Measurements from ENCODE around the gene GRAMD4.

GRAMD4 gene

DNA sequence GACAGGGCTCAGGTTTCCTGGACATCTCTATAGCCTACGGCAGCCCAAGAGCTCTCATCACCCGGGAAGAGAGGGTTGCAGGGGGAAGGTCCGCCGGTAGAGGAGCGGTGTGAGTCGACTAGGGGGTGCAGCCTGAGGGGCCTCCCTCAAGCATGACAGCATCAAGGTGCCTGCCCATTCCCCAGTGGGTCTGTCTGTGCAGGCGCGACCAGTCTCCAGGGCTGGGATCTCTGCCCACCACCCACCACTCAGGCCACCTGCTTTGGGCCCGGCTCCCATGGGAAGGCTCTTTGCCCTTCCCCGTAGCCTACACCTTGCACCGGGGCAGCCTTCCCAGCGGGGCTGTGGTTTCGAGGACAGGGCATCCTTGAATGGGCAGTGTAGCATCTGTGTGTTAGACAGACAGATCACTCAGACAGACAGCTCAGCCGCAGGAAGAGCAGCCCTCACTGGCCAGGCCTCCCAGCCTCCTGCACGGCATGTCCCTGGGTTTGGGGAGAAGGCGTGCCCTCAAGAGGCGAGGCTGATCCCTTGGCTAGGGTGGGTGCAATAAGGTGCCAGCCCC lies 88.7 kb downstream of the GRAMD4 start:
- no peak overlapping the region for H3K4me3 ChIP-seq (ENCODE audit: low read depth, low read length)
- TF ChIP-seq, protein P1, sequence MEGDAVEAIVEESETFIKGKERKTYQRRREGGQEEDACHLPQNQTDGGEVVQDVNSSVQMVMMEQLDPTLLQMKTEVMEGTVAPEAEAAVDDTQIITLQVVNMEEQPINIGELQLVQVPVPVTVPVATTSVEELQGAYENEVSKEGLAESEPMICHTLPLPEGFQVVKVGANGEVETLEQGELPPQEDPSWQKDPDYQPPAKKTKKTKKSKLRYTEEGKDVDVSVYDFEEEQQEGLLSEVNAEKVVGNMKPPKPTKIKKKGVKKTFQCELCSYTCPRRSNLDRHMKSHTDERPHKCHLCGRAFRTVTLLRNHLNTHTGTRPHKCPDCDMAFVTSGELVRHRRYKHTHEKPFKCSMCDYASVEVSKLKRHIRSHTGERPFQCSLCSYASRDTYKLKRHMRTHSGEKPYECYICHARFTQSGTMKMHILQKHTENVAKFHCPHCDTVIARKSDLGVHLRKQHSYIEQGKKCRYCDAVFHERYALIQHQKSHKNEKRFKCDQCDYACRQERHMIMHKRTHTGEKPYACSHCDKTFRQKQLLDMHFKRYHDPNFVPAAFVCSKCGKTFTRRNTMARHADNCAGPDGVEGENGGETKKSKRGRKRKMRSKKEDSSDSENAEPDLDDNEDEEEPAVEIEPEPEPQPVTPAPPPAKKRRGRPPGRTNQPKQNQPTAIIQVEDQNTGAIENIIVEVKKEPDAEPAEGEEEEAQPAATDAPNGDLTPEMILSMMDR (IDR thresholded peaks at IDR 0.05; ENCODE audit: low read depth, low read length), result no peak

DNA sequence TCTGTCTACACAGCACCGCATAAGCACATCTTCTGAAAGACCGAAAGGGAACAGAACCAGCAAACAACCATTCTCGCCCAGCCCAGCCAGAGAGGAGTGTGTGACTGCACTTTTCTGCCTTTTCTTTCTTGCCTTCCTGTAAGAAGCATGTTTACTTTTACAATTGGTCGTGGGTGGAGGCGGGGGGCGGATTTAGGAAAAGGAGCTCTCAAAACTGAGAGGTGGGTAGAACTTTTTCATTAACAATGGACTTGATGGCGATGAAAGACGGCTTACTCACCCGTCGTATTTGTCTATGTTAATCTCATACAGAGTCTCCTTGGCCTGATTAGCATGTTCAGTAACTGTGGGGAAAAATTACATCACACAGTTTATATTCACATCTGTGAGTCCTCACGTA lies 90.6 kb downstream of the GRAMD4 start:
- TF ChIP-seq, protein P1 (IDR thresholded peaks at IDR 0.05; ENCODE audit: low read depth, low read length), result no peak
- no peak overlapping the region for H3K4me3 ChIP-seq (ENCODE audit: low read depth, low read length)

DNA sequence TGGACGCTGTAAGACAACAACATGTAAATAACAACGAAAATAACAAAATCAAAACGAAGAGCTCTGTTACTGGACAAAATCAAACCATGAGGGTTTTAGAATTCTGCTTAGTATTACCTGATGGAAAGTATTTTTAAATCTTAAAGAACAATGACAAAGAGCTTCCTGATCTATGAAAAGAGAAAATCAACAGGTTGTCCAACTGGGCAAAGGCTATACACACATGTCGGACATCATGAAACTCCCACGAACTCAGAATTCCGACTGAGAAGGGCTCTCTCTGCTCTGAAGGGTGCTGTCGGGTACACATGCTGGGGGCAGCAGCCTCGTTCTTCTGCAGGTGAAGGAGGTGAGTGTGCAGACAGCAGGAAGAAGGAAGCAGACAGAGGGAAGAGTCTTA lies 92.1 kb downstream of the GRAMD4 start:
- no peak overlapping the region for H3K4me3 ChIP-seq (ENCODE audit: low read depth, low read length)
- TF ChIP-seq, protein P1 (IDR thresholded peaks at IDR 0.05; ENCODE audit: low read depth, low read length), result no peak

DNA sequence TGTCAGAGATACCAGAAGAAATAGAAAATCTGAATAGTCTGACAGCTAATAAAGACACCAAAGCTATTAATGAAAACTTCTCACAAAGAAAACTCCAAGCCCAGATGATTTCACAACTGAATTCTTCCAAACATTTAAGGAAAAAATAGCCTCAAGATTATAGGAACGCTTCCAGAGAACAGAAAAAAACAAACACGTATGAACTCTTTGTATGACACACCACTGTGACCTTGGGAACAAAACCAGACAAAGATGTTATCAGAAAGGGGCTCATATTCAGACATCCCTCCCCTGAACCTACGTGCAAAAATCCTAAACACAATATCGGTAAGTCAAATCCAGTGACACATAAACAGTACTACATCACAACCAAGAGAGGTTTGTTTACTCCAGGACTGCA lies 94.4 kb downstream of the GRAMD4 start:
- TF ChIP-seq, protein P1 (IDR thresholded peaks at IDR 0.05; ENCODE audit: low read depth, low read length), result no peak
- H3K4me3 ChIP-seq (ENCODE audit: low read depth, low read length), result no peak overlapping the region

DNA sequence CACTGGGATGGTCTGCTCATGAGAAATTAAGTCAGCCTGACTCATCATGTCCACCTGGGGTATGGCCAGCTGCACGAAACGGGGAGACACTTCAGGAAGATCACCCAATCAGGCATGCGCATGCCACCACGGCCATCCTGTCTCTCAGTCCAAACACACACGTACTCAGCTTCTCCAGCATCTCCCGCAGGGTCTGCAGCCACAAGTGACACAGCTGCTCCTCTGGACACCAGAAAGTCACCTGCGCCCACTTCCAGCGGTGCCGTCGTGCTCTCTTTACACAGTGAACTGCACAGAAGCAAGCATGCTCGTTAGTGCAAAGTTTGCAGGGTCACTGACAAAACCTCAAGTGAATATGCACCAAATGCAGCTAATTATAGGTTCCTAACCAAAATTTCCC lies 99.7 kb downstream of the GRAMD4 start:
- TF ChIP-seq, protein P1 (IDR thresholded peaks at IDR 0.05; ENCODE audit: low read depth, low read length), result no peak
- no peak overlapping the region for H3K4me3 ChIP-seq (ENCODE audit: low read depth, low read length)

DNA sequence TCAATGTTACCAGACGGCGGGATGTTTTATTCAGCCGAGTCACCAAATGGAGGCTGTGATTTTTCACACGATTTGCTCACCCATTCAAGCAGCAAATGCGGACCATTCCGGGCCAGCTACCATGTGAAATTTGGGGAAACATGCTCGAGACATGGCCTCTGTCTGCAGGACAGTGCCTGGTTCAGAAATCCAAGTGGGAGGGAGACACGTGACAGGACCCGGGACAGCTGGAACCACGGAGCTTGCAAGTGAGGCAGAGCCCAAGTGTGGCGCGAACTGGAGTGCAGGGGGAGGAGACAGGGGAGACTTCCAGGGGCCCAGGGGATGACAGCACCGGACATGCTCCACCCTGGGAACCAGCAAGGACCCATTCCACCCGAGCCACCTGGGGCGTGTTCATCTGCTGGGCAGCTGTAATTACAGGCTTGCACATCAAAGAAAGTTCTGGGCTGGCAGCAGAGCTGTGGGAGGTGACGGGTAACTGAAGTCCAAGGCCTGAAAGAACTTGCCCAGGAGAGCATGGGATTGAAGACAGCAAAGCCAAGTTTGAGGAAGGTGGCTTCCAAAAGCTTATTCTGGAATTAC lies 101.4 kb downstream of the GRAMD4 start:
- no peak overlapping the region for H3K4me3 ChIP-seq (ENCODE audit: low read depth, low read length)
- TF ChIP-seq, protein P1 (IDR thresholded peaks at IDR 0.05; ENCODE audit: low read depth, low read length), result no peak

DNA sequence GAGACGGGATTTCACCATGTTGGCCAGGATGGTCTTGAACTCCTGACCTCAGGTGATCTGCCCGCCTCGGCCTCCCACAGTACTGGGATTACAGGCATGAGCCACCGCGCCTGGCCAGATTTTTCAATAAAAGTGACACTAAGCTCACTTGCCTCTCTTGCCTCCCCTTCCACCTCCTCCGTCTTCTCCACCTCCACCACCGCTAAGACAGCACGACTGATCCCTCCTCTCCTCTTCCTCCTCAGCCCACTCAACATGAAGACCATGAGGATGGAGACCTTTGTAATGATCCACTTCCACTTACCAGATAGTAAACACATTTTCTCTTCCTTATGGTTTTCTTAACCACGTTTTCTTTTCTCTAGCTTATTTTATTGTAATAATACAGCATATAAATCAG lies 103.7 kb downstream of the GRAMD4 start:
- no peak overlapping the region for H3K4me3 ChIP-seq (ENCODE audit: low read depth, low read length)

More for the DNA sequence above, 103.7 kb downstream of the GRAMD4 start:
- TF ChIP-seq, protein P1 (IDR thresholded peaks at IDR 0.05; ENCODE audit: low read depth, low read length), result no peak
